ENCODE data around the gene DLG2.

Gene DLG2

DNA sequence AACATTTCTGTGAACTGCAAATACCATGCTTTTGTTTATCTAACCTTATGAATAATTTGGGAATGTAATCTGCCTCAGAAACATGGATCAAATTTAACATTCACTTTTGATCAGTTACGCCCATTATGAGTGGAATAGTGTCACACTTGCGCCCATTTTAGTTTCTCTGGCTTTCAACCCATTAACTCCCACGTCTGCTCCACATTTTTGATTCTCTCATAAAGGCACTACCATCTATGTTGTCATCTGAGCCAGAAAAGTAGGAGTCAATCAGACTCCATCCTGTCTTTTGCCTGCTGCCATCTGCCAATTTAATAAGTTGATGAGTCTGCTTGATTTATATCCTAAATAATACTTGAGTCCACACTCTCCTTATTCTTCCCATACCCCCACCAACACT, 1090.7 kb downstream of the DLG2 start:
- DNase-seq: no peak

DNA sequence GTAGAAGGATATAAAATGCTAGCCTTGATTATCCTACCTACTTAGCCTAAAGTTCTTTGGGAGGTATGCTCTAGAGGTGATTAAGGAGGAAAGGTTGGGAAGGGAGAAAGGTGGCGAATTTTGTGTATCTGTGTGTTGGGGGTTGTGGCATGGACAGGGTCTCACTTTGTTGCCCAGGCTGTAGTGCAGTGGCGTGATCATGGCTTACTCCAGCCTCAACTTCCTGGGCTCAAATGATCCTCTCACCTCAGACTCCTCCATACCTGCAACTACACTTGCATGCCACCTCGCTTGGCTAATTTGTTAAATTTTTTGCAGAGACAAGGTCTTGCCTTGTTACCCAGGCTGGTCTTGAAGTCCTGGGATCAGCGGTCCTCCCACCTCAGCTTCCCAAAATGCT, 1094.8 kb downstream of the DLG2 start:
- DNase-seq: no peak

GRCh38 chr11:84526250-84526649, 1100.9 kb downstream of the DLG2 start:
- no peak for DNase-seq

DNA sequence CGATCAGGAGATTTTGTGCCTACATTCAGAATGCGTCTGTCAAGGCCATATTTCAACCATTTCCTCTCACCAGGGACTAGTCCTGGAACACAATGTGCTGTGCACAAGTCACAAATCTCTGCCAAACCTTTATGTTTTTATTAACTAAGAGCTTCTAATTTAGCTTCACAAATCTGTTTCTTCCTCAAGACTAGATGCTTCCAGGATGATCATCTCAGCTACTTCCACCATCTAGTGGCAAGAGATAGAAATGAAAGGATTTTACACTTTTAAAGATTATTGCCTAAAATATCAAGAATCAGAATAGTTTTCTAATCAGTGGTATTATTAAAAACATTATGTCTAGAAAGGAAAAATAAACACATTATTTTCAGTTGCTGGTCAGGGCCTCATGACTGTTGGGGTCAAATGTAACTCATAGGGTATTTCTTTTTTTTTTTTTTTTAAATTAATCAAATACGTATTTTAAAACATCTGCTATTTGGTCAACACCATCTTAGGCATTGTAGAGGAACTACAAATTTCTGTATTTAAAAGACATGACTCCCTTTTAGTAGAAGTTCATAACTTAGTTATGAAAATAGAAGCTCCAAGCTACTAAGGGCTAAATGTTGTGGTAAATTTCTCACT, 1102.6 kb downstream of the DLG2 start:
- peak; percentile 32 for DNase-seq

GRCh38 chr11:84522331-84522730, 1104.8 kb downstream of the DLG2 start:
- peak; percentile 14 for DNase-seq

GRCh38 chr11:84518631-84519183, 1108.4 kb downstream of the DLG2 start:
- DNase-seq: no peak

DNA sequence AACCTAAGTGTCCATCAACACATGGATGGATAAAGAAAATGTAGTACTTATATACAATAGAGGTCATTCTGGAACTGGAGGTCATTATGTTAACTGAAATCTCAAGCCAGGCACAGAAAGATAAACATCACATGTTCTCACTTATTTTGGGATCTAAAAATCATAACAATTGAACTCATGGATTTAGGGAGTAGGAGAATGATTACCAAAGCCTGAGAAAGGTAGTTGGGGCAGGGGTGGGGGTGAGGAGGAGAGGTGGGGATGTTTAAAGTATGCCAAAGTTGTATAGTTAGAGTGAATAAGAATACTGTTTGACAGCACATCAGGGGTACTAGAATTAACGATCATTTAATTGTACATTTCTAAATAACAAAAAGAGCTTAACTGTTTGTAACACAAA, 1112.7 kb downstream of the DLG2 start:
- no peak for DNase-seq

DNA sequence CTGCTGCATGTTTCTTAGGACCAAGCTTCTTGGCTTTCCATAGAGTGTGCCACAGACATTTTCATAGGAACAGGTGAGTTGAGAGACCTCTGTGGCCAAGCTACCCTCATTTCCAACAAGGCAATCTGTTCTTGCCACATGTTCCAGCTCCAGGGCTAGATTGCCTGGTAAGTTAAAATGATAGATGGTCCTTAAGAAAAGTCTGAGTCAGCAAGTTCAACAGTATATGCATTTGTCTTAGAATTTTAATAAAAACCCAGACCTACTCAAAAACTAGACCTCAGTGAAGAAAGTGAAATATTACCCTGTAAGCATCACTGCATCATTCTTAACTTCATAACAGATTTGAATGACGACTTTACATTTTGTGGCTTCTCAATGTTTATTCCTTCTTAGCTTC, 1123.6 kb downstream of the DLG2 start:
- DNase-seq: no peak

DNA sequence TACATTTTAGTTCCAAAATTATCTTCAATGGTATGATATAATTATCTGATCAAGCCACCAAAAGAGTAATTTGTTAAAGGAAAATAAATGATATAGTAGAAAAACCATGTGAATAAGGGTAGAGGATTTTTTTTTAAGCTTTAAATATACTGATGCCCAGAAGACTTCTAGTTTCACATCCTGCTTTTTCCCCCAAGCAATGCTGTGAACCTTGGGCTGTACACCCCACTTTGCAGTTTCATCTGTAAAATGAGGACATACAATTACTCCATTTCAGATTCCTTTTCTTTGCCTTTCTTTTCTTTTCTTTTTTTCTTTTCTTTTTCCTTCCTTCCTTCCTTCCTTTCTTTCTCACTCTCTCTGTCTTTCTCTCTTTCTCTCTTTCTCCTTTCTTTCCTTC, 1125.4 kb downstream of the DLG2 start:
- DNase-seq: no peak

DNA sequence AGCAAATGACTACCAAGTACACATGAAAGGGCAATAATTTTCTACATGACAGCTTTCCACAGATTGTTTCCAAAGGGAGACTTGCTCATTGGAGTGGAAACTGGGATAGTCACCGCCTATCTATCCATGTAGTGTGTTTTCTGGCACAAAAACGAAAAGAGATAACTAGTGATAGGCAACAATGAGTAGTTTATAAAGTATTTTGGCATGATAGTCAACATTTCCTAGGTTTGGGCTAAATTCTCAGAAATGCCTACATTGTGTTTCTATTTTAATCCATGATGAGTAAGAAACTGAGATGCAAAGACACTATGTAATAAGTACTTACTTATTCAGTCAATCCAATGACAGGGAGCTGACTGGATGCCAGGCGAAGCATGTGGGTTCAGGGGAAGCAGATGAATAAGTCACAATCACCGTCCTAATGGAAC, 1129.1 kb downstream of the DLG2 start:
- DNase-seq: peak; percentile 94

- no peak for DNase-seq
Observed at GRCh38 chr11:84497181-84497580, 1130.0 kb downstream of the DLG2 start.

DNA sequence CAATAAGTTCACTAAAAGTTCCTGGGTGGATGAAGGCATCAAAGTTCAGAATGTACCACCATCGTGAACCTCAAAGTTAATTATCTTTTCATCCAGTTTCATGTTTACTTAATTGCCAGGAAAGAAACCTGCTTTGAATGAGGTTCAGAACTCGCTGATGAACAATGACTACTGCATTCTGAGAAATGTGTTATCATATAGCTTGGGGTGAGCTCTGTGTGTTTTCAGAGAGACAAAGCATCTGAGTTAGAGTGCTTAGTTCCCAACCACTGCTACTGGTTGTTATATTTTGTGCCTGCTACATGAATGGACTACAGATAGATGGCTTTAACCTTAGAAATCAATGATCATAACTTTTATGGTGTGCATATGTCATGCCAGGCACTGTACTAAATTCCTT, 1131.0 kb downstream of the DLG2 start:
- DNase-seq: no peak

DNA sequence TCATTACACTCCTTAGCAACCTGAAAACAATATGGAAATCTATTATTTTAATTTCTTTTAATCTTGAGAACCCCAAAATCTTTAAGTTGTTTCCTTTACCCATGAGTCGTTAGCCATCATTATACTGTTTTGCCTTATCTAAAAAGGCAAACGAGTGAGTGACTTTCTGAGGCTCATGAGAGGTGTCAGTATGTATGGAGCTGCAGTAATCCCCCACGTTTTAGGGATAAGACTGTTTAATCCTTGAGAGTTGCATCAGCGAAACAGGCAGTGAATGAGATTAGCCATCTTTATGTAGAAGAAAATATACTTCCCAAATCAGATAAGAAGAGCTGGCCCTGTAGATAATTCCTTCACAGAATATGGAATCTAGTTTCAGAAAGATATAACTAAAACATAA, 1147.0 kb downstream of the DLG2 start:
- no peak for DNase-seq

- peak; percentile 18 for DNase-seq
Observed at GRCh38 chr11:84476581-84476980, 1150.6 kb downstream of the DLG2 start.

- DNase-seq: no peak
Observed at GRCh38 chr11:84471501-84471900, 1155.6 kb downstream of the DLG2 start.

- DNase-seq: no peak
Observed at GRCh38 chr11:84468235-84468634, 1158.9 kb downstream of the DLG2 start.

- peak; percentile 15 for DNase-seq
Observed at GRCh38 chr11:84465040-84465439, 1162.1 kb downstream of the DLG2 start.

GRCh38 chr11:84455691-84456090, 1171.5 kb downstream of the DLG2 start:
- DNase-seq: no peak

- no peak for DNase-seq
Observed at GRCh38 chr11:84452211-84452610, 1174.9 kb downstream of the DLG2 start.

DNA sequence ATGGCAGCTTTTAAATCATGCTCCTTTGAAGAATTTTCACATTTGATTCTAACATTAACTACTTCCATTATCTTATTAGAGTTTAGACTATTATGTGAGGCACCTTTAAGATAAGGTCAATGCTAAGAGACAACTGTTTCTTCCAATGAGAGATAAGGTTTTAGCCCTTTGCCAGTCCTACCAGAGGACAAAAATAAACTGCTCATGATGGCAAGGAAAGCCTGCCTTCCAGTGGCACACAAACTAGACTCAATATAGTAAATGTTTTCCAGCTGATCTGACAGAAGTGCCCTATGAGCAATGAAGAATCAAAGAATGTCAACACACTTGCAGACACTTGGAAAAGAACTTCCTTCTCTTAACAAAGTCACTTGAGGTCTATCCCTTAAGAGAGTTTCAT, 1188.6 kb downstream of the DLG2 start:
- DNase-seq: no peak

DNA sequence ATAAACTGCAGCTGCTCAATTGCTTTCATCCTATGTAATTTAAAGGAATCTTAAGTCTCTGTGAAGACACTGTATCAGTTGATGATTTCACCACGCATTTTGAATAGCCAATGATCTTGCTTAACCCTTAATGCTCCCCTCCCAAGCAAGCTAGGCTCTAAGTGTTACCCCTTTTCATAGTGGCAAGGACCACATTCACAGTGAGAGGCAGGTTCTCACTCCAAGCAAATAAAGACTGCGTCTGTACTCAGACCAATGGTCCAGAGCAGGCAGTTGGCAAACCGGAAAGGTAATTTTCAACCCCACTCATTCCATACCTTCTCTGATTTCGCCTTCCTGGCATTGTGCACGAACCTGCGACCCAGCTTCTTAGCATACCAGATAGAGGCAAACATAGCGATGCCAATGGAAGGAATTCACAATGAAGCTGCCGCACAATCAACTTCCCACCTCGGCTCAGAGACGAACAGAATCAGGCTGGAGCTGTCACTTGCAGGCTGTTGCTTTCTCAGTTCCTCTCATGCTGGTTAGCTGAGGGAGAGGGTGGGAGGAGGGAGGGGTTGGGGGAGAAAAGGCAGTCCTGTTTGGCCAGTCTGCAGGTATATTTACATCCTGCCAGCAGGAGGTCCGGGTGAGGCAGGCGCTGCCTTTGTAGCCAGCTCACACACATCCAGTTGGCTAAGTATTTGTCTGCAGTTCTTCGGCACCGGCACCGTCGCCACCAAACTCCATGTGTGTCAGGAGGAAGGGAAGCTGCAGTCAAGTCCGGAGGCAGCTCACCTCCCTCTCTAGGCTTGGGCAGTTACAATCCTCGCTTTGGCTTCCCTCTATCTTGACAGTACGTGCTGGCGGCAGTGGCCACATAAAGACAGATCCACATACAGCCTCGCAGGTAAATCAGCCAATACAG, 1189.8 kb downstream of the DLG2 start:
- no peak for DNase-seq

- no peak for DNase-seq
Observed at GRCh38 chr11:84430661-84431060, 1196.5 kb downstream of the DLG2 start.

DNA sequence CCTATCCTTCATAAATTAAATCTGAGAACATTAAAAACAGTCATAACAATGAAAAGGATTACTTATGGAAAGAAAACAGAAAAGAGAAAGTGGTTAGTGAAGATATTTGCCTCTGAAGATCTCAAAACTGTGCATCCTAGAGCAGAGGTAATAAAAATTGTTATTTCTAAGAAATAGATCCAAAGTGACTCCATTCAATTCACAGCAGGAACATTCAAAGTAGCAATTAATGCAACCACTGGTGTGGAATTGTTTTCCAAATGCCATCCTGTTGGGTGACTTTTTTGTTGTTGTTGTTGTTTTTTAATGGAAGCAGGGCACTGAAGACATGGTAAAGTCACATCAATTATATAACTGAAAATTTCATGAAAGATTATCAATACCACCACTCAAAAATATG, 1201.5 kb downstream of the DLG2 start:
- DNase-seq: no peak

DNA sequence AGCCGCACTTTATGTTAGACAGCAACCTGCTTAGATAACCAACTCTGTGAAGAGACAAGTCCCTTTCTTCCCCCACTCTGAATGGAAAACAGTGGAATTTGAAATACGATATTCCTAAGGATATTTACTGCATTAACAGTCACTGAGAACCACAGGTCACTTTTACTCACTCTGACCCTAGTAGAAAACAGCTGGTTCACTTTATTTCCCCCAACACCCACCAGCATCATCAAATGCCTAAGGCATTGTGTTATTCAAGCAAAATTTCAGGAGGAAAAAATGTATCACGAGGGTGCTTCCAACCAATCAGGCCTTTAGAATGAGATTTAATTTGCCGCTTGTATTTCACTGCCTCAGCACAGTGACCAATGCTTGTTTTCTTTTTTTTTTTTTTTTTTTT, 1206.9 kb downstream of the DLG2 start:
- DNase-seq: peak; percentile 69

All from fibroblast of skin of right quadriceps (primary cell).